Astrocyte (in vitro differentiated cells and primary cell): Measurements from ENCODE around the gene SETD4.

ENCODE experiments used
- EZH2 ChIP-seq: IDR thresholded peaks from 2 replicates; pipeline ENCODE4 v1.6.1; 2012; ENCODE audit warnings: mild to moderate bottlenecking, low read length, inconsistent platforms; ENCODE audit not compliant: insufficient read depth
- TF ChIP-seq, protein P1 (sequence below): IDR thresholded peaks from 2 replicates; pipeline ENCODE4 v1.5.1; 2011; ENCODE audit warnings: low read depth, mild to moderate bottlenecking, inconsistent platforms, low read length, moderate library complexity; ENCODE audit not compliant: insufficient read depth

- TF ChIP-seq, protein P1, sequence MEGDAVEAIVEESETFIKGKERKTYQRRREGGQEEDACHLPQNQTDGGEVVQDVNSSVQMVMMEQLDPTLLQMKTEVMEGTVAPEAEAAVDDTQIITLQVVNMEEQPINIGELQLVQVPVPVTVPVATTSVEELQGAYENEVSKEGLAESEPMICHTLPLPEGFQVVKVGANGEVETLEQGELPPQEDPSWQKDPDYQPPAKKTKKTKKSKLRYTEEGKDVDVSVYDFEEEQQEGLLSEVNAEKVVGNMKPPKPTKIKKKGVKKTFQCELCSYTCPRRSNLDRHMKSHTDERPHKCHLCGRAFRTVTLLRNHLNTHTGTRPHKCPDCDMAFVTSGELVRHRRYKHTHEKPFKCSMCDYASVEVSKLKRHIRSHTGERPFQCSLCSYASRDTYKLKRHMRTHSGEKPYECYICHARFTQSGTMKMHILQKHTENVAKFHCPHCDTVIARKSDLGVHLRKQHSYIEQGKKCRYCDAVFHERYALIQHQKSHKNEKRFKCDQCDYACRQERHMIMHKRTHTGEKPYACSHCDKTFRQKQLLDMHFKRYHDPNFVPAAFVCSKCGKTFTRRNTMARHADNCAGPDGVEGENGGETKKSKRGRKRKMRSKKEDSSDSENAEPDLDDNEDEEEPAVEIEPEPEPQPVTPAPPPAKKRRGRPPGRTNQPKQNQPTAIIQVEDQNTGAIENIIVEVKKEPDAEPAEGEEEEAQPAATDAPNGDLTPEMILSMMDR = no peak
- no peak for TF ChIP-seq EZH2
These were observed 5.2 kb upstream of the SETD4 start for GRCh38 chr21:36065497-36066036.
